HG03520 (cell line): ENCODE results near the gene TRAF2.

ENCODE experiments used
- ATAC-seq: cut with Tn5 transposase; IDR thresholded peaks from one replicate; pipeline ENCODE4 v1.9.1; 2021; ENCODE audit warnings: mild to moderate bottlenecking, moderate library complexity; ENCODE audit not compliant: unreplicated experiment

The TRAF2 gene

GRCh38 chr9:136907011-136907914 lies 20.9 kb downstream of the TRAF2 start:
- ATAC-seq, result no peak

DNA sequence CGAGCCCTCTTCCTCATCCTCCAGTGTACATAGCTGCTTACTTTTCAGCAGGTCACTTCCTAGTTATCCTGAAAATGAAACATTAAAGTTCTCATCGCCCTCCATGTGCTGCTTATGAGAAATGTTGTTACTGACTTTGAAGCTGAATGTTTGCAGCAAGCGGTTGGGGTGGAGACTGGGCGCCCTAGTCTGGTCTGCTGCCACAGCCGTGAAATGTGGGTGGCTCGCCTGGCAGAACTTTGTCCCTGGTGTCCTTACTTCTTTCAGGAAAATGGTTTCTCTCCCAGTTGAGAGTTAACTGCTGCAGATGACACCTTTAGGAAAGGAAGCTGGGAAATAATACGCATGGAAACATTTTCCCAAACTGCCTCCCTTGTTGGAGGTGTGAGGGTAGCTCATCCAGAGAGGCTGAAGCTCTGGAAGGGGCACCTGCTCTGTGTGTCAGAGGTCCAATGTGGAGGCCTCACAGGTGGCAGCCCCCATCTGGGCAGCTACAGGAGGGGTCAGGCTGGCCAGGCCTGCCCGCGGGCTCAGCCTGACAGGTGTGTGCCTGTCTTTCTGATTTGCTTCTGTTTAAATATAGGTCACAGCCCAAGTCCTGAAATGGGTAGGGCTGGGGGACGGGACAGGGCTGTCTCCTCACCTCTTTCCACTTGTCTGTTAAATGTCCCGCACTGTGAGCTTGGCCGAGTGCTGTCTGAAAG lies 24.0 kb downstream of the TRAF2 start:
- ATAC-seq, result no peak

DNA sequence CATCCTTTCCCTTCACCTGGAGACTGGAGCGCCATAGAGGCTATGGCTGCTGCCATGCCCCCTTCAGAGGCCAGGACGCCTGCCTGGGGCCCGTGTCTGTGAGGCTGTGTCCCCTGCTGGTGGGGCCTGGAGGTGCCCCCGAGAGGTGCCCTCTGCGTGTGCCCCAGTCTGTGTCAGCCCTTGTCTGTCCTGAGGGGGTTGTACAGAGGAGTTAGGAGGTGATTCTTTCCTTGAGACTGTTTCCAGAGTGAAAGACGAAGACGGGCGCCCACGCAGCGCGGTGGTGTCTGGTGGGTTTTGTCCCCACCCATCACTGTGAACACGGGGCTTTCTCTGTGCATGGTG lies 24.6 kb downstream of the TRAF2 start:
- ATAC-seq, result no peak

GRCh38 chr9:136913701-136914438 lies 27.6 kb downstream of the TRAF2 start:
- no peak for ATAC-seq

DNA sequence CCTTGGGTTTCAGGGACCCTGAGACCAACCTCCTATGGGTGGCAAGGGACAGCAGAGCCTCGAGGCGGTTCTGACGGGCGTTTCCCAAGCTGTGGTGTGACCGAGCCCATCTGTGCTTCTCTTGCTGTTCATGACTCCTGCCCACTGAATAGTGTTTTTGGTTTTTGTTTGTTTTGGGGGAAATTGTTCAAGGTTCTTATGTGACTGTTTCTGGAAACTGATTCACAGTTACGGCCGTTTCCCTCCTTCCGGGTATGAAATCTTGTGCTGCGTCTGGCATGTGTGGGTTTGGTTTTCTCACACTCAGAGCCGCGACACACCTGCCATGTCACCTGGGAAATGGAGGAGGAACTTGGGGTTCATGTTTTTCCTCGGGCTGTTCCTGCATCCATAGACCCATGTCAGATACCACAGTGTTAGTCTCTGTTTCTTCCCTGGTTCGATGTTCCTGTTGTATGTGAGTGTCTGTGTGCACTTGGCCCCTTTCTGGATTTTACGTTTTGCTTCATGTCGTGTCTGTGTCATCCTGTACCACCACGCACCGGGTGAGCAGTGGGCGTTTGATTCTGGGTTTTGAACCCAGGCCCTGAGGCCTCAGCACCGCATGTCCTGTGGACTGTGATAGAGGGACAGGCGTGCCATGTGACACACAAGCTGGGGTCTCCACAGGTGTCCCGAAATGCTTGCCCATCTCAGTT lies 29.5 kb downstream of the TRAF2 start:
- ATAC-seq, result no peak

DNA sequence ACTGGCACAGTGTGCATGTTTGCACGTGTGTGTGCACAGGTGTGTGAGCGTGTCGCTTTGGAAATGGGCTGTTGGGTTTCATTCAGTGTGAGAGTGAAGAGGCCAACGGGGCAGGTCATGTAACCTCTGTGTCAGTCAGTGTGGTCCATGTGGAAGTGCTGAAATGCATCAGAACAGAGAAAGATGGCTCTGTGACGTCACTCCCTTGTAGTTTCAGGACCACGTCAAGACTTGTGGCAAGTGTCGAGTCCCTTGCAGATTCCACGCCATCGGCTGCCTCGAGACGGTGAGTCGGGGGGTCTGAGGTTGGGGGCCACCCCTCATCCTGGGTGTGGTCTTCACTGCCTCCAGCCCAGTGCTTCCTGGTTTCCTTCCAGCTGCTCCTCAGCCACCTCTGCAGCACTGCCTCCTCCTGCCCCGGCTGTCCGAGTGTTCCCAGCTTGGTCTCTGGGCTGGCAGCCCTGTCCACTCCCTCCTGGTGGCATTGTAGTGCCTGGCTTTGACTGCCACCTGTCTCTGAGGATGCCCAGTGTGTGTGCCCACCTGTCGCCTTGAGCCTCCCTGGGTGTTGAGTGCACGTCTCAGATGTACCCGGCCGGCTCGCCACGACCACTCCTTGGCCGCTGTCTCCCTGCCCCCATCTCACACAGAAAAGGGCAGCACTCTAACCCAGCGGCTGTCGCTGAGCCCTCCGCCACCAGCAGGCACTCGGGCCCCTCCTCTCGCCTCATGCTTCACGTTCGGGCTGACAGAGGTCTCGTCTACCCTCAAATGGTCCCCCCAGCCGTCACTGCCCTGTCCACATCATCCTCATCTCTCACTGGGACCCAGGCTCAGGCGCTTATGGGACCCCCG lies 30.2 kb downstream of the TRAF2 start:
- no peak for ATAC-seq

DNA sequence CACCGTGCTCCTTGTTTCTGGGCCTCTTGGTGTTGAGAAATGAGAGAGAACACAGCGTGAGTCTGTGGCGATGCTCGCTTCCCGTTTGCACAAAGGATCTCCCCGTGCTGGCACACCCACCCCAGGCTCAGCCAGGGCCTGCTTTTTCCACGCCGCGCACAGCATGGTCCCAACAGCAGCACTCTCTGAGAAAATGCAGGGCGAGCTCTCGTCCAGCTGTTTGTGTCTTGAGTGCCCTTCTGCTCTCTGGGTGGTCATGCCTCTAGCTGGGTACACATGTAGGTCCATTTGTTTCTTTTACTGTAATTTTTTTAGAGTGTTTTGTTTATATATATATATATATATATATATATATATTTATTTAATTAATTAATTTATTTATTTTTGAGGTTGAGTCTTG lies 31.6 kb downstream of the TRAF2 start:
- ATAC-seq, result no peak

DNA sequence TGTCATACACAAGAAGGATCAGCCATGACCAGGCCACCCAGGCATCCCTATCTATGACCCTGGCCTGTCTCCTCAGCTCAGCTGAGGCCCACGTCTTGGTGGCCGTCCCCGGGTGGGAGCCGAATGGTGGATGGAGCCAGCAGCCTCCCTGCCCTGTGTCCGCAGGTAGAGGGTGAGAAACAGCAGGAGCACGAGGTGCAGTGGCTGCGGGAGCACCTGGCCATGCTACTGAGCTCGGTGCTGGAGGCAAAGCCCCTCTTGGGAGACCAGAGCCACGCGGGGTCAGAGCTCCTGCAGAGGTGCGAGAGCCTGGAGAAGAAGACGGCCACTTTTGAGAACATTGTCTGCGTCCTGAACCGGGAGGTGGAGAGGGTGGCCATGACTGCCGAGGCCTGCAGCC lies 33.8 kb downstream of the TRAF2 start:
- ATAC-seq, result no peak

- ATAC-seq, result no peak
Measured at GRCh38 chr9:136920734-136921231, 34.5 kb downstream of the TRAF2 start.

DNA sequence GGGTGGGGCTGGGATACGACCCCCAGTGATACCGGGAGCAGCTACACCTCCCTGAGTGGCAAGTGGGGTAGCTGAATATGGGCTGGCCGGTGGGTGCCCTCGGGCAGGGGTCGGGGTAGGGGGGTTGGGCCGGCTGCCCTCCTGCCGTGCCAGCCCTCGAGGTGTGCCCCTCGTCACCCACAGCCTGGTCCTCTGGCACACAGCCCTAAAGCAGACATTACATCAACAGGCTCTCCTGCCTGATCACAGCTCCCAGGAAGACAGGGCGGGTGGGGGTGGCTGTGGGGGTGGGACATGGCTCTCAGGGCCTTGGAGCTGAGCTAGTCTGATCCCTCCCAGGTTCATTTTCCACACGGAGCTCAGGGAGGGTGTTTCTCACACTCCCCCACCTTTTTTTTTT lies 35.0 kb downstream of the TRAF2 start:
- no peak for ATAC-seq

DNA sequence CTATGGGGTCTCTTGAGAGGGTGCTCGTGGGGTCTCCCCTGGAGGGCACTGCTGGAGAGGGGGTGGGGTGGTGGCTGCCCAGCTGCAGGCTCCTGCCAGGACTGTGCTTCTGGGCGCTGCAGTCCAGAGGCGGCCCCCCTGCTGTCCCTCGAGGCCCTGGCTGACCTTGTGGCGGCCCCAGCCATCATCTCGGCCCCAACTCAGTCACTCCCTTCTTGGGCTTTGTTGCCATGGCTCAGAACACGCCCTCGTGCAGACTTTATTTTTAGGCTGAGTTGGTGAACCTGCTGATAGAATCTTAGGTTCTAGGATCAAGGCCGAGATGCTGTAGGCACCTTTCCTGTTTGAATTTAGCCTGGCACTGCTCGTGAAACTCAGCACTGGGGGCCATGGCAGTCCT lies 35.4 kb downstream of the TRAF2 start:
- ATAC-seq, result no peak

DNA sequence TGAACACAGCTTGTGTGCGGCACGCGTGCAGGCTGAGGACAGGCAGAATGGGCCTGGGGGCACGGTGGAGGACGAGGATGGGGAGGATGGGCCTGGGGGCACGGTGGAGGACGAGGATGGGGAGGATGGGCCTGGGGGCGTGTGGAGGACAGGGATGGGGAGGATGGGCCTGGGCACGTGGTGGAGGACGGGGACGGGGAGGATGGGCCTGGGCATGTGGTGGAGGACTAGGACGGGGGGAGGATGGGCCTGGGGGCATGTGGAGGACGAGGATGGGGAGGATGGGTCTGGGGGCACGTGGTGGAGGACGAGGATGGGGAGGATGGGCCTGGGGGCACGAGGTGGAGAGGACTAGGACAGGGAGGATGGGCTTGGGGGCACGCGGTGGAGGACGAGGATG lies 36.2 kb downstream of the TRAF2 start:
- ATAC-seq, result no peak

GRCh38 chr9:136923881-136924280 lies 37.6 kb downstream of the TRAF2 start:
- no peak for ATAC-seq

- ATAC-seq, result no peak
Measured at GRCh38 chr9:136925414-136926153, 39.3 kb downstream of the TRAF2 start.

GRCh38 chr9:136926154-136926704 lies 39.9 kb downstream of the TRAF2 start:
- no peak for ATAC-seq

DNA sequence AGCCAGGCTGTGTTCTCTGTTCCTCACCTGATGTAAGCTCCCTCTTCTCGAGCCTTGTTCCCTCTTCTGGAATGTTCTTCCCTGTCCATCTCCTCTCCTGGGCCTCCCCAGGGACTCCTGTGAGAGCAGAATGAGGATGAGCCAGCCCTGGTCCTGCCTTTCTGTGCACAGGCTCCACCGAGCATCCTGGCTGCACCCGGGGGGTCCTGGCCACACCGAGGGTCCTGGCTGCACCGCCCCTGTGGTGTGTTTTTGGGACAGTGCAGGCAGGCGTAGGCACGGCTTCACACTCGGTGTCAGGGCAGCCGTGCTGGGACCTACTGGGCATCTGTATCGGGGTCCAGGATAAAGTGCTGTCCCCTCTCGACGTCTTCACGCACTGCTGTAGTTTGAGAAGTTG lies 40.4 kb downstream of the TRAF2 start:
- ATAC-seq, result no peak

DNA sequence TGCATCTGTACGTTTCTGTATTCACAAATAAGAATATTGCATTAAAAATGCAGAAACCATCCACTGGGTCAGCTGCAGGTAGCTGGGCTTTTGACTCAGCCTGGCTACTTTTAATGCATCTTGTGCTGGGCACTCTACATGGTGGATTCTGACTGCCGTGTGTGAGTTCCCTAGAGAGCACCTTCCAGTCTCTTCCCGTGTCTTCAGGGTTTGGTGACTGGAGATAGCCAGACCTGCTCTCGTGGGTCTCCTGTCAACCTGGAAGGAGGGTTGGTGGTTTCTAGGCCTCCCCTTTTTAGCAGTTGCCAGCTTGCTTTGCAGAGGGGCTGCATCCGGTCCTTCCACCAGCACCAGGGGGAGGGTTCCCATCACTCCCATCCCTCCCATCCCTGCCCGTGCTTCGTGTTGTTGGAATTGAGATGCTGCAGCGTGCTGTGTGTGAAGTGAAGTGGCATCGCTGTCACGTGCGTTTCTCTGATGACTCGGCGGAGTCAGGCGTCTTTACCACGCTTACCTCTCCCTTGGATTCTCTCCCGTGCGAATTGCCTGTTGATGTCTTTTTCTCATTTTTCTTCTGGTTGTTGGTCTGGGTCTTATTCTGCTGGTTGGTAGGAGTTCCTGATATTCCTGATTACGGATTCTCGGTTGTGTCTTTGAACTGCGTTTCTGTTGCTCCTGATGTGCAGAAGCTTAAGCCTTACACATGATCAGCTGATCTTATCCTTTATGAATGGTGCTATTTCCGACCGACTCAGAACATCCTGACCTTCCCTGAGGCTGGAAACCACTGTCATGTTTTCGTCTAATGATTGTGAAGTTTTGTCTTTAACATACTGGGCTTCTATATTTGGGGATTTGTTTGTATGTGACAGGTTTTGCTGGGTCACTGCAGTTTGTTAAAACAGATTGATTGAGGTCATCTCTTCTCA lies 41.3 kb downstream of the TRAF2 start:
- ATAC-seq, result no peak

DNA sequence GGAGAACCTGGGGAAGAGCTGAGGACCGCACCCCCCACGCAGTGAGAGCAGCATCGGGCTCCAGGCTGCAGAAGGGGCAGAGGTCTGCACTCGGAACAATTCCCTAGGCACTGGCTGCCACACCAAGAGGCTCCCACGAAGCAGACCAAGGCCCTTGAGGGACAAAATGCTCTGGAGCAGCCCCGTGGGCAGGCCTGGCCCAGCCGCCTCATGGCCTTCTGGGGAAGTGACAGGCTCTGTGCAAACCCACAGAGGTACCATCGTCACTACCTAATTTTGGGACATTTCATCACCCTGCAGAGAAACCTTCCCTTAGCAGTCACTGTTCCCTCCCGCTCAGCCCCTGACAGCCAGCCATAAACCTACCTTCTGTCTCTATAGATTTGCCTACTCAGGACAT lies 42.3 kb downstream of the TRAF2 start:
- ATAC-seq, result no peak
